Activated T-cell treated with anti-CD3 and anti-CD28 coated beads, Interleukin-2, amount 50 U/mL, for 24 hours (primary cell): ENCODE results near the gene PARD3.

Experiments used
- DNase-seq: peaks from one replicate; pipeline ENCODE4 v3.0.0-alpha.2; 2020
- H3K27ac Mint-ChIP-seq: 2 replicates; pipeline ENCODE4 v1.8.0; 2020; ENCODE audit warnings: mild to moderate bottlenecking, mixed read lengths
- H3K27me3 Mint-ChIP-seq: 2 replicates; pipeline ENCODE4 v1.8.0; 2020; ENCODE audit warnings: mixed read lengths
- H3K36me3 Mint-ChIP-seq: 2 replicates; pipeline ENCODE4 v1.8.0; 2020; ENCODE audit warnings: low read depth, mixed read lengths
- H3K4me1 Mint-ChIP-seq: 2 replicates; pipeline ENCODE4 v1.8.0; 2020; ENCODE audit warnings: low read depth, mixed read lengths
- H3K4me3 Mint-ChIP-seq: 2 replicates; pipeline ENCODE4 v1.8.0; 2020; ENCODE audit warnings: mild to moderate bottlenecking, moderate library complexity, mixed read lengths
- H3K9me3 Mint-ChIP-seq: 2 replicates; pipeline ENCODE4 v1.8.0; 2020; ENCODE audit warnings: mixed read lengths

PARD3 gene

DNA sequence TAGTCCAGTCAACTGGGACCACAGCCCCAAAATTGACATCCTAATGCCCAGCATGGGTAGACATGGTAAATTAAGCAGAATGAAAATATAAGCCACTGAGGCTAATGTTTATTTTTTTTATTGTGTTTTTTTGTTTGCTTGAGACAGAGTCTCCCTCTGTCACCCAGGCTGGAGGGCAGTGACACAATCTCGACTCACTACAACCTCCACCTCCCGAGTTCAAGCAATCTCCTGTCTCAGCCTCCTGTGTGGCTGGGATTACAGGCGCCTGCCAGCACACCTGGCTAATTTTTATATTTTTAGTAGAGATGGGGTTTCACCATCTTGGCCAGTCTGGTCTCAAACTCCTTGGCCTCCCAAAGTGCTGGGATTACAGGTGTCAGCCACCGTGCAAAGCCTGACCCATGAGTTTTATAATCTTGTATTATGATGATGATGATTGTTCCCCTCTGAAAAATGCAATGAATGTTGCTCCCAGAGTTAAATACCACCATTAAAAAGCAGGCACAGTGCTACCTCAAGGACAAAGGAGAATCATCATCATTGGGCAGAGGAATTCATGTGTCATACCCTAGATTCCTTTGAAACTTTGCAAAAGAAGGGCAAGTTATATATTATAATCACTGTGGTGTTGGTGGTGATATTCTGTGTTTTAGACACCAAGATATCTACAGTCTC, 228.0 kb downstream of the PARD3 start:
- Mint-ChIP-seq H3K4me3 (no peak overlapping the region), H3K9me3 (no peaks in the 10 kb centered on the region), H3K27ac (no peak overlapping the region), H3K4me1 (no peaks in the 10 kb centered on the region), H3K27me3 (peaks cover 15% of the 10 kb centered on the region), H3K36me3 (no peaks in the 10 kb centered on the region)
- no peak for DNase-seq

DNA sequence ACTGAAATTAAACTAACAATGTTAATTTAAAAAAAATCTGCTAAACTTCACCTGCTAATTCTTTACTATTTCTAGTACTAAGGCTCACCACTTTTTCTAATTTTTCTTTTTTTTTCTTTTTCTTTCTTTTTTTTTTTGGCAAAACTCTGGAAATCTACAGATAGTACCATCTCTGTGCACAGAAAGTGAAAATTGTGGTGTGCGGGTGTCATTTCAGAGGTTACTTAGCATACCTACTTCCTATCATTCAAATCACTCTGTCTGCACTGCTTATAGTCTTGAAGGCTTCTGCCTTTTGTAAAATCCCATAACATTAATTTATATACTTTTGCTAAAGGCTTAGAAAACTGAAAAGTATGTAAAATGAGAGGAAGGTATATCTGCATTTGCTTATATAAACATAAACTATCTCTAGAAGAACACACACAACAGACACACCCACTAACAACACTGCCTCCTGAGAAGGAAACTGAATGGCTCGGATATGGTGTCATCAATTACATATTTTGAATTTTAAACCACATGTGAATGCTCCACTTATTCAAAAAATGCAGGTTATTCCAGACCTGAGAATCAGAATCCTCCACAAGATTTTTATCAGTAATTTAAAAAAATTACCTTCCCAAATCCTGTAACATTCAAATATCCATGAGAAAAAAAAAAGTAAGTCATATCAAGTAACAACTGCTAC, 229.5 kb downstream of the PARD3 start:
- H3K9me3 Mint-ChIP-seq, result no peaks in the 10 kb centered on the region
- H3K27ac Mint-ChIP-seq, result no peak overlapping the region
- peaks cover 9% of the 10 kb centered on the region for H3K27me3 Mint-ChIP-seq
- H3K4me1 Mint-ChIP-seq, result no peaks in the 10 kb centered on the region
- DNase-seq, result no peak
- no peak overlapping the region for H3K4me3 Mint-ChIP-seq
- no peaks in the 10 kb centered on the region for H3K36me3 Mint-ChIP-seq

DNA sequence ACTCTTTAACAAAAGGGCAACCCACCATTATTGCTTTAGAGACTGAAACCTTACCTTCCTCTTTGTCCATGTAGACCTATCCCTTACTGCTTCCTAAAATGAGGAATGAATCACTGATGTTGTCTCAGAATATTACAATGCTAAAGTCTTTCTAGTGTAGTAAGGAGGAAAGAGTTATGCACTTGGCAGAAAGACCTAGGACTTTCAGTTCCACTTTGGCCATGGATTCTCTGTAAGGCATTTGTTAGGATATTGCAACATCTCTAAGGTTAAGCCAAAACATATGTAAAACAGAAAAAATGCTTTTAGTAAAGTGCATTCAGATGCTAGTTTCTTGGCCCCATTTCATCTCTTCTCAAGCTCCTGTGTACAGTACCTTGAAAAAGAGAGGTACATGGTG, 230.9 kb downstream of the PARD3 start:
- Mint-ChIP-seq H3K36me3 (no peaks in the 10 kb centered on the region), H3K27ac (no peak overlapping the region), H3K9me3 (no peaks in the 10 kb centered on the region), H3K4me3 (no peak overlapping the region), H3K27me3 (peaks cover 3% of the 10 kb centered on the region), H3K4me1 (no peaks in the 10 kb centered on the region)
- DNase-seq, result no peak

- no peak for DNase-seq
- no peak overlapping the region for H3K4me3 Mint-ChIP-seq
- H3K27me3 Mint-ChIP-seq, result no peaks in the 10 kb centered on the region
- H3K36me3 Mint-ChIP-seq, result no peaks in the 10 kb centered on the region
- no peaks in the 10 kb centered on the region for H3K4me1 Mint-ChIP-seq
- H3K9me3 Mint-ChIP-seq, result no peaks in the 10 kb centered on the region
- no peak overlapping the region for H3K27ac Mint-ChIP-seq
Observed at GRCh38 chr10:34581801-34582532, 233.1 kb downstream of the PARD3 start.

GRCh38 chr10:34580643-34581042, 234.5 kb downstream of the PARD3 start:
- no peak overlapping the region for H3K27ac Mint-ChIP-seq
- H3K4me1 Mint-ChIP-seq, result no peaks in the 10 kb centered on the region
- H3K27me3 Mint-ChIP-seq, result no peaks in the 10 kb centered on the region
- no peak overlapping the region for H3K4me3 Mint-ChIP-seq
- H3K36me3 Mint-ChIP-seq, result no peaks in the 10 kb centered on the region
- no peaks in the 10 kb centered on the region for H3K9me3 Mint-ChIP-seq
- no peak for DNase-seq

DNA sequence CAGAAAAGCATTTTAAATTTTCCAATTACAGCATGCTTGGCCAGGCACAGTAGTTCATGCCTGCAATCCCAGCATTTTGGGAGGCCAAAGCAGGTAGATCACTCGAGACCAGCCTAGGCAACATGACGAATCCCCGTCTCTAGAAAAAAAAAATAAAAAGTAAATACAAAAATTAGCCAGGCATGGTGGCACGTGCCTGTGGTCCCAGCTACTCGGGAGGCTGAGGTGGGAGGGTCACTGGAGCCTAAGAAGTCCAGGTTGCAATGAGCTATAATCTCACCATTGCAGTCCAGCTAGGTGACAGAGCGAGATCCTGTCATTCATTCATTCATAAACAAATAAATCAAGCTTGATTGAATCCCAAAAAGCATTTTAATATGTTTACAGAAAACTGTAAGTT, 234.9 kb downstream of the PARD3 start:
- Mint-ChIP-seq H3K27ac (no peak overlapping the region), H3K4me3 (no peak overlapping the region)

GRCh38 chr10:34578468-34578867, 236.6 kb downstream of the PARD3 start:
- Mint-ChIP-seq H3K9me3 (no peaks in the 10 kb centered on the region), H3K4me1 (no peaks in the 10 kb centered on the region), H3K27me3 (no peaks in the 10 kb centered on the region), H3K27ac (no peak overlapping the region), H3K36me3 (no peaks in the 10 kb centered on the region), H3K4me3 (no peak overlapping the region)
- DNase-seq, result no peak

More for the DNA sequence above, 234.9 kb downstream of the PARD3 start:
- DNase-seq, result no peak
- Mint-ChIP-seq H3K27me3 (no peaks in the 10 kb centered on the region), H3K4me1 (no peaks in the 10 kb centered on the region), H3K36me3 (no peaks in the 10 kb centered on the region), H3K9me3 (no peaks in the 10 kb centered on the region)

GRCh38 chr10:34576797-34577196, 238.3 kb downstream of the PARD3 start:
- no peaks in the 10 kb centered on the region for H3K36me3 Mint-ChIP-seq
- H3K4me3 Mint-ChIP-seq, result no peak overlapping the region
- H3K4me1 Mint-ChIP-seq, result no peaks in the 10 kb centered on the region
- H3K9me3 Mint-ChIP-seq, result no peaks in the 10 kb centered on the region
- no peaks in the 10 kb centered on the region for H3K27me3 Mint-ChIP-seq
- H3K27ac Mint-ChIP-seq, result no peak overlapping the region
- DNase-seq, result no peak

GRCh38 chr10:34575882-34576281, 239.2 kb downstream of the PARD3 start:
- no peaks in the 10 kb centered on the region for H3K36me3 Mint-ChIP-seq
- no peak overlapping the region for H3K27ac Mint-ChIP-seq
- H3K27me3 Mint-ChIP-seq, result no peaks in the 10 kb centered on the region

GRCh38 chr10:34574353-34574934, 240.7 kb downstream of the PARD3 start:
- Mint-ChIP-seq H3K4me3 (no peak overlapping the region), H3K27ac (no peak overlapping the region), H3K9me3 (no peaks in the 10 kb centered on the region), H3K4me1 (no peaks in the 10 kb centered on the region), H3K27me3 (no peaks in the 10 kb centered on the region), H3K36me3 (no peaks in the 10 kb centered on the region)
- DNase-seq, result no peak

More at GRCh38 chr10:34575882-34576281, 239.2 kb downstream of the PARD3 start:
- no peak overlapping the region for H3K4me3 Mint-ChIP-seq
- H3K9me3 Mint-ChIP-seq, result no peaks in the 10 kb centered on the region
- no peaks in the 10 kb centered on the region for H3K4me1 Mint-ChIP-seq
- DNase-seq, result no peak

DNA sequence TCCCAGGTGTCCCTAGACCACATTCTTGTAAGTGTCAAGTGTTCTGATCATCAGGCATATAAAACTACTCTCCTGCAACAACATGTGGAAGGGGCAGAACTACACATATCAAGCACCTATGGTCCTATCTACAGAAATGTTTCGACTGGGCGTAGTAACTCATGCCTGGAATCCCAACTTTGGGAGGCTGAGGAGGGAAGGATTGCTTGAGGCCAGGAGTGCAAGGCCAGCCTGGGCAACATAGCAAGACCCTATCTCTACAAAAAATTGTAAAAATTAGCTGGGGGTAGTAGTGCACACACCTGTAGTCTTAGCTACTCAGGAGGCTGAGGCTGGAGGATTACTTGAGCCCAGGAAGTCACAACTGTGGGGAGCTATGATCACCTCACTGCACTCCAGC, 244.2 kb downstream of the PARD3 start:
- no peak for DNase-seq
- peaks cover 7% of the 10 kb centered on the region for H3K27me3 Mint-ChIP-seq
- no peaks in the 10 kb centered on the region for H3K9me3 Mint-ChIP-seq
- no peak overlapping the region for H3K27ac Mint-ChIP-seq
- H3K4me3 Mint-ChIP-seq, result no peak overlapping the region
- no peaks in the 10 kb centered on the region for H3K36me3 Mint-ChIP-seq
- no peaks in the 10 kb centered on the region for H3K4me1 Mint-ChIP-seq

GRCh38 chr10:34567659-34568253, 247.3 kb downstream of the PARD3 start:
- Mint-ChIP-seq H3K4me1 (no peaks in the 10 kb centered on the region), H3K27me3 (peaks cover 7% of the 10 kb centered on the region), H3K27ac (no peak overlapping the region), H3K36me3 (no peaks in the 10 kb centered on the region), H3K9me3 (no peaks in the 10 kb centered on the region), H3K4me3 (no peak overlapping the region)
- DNase-seq, result no peak

DNA sequence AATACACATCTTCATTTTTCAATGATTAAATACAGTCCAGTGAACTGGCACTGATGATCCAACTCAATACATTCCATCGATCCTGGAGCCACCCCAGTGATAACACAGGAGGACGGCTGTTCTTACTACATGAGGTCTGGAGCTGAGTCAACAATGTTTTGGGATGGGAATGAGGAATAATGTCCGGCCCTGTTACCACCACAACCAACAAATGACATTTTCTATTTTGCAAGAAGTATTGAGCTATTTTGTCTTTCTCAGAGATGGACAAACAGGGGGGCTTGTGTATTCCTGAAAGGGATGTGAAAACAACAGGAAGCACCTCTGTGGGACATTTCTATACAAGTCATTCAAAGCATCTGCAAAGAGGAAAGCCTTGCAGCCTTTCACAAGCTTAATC, 249.2 kb downstream of the PARD3 start:
- Mint-ChIP-seq H3K9me3 (no peaks in the 10 kb centered on the region), H3K27ac (no peak overlapping the region), H3K4me3 (no peak overlapping the region), H3K27me3 (peaks cover 7% of the 10 kb centered on the region), H3K4me1 (no peaks in the 10 kb centered on the region), H3K36me3 (no peaks in the 10 kb centered on the region)
- DNase-seq, result no peak

DNA sequence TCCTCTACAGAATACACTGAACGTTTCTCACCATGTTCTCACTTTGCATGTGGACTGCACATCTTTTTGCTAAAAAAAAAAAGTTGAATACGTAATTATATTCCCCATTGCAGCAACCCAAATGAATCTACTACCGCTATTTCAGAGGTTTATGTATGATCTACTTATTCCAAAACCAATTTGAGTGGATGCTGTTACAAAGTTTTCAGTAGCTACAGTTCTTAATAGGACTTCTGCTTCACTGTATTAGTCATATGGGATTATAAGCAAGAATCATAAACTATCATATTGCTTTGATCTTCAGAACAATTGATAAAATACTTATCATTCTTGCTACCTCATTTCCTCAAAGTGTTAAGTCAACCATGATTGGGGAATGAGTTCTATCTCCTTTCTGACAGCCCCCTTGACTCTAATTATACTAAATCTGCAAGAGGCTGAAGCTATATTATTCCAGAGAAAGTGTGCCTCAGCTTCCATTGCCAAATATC, 257.0 kb downstream of the PARD3 start:
- Mint-ChIP-seq H3K36me3 (no peaks in the 10 kb centered on the region), H3K9me3 (no peaks in the 10 kb centered on the region), H3K4me3 (no peak overlapping the region), H3K27ac (no peak overlapping the region), H3K27me3 (no peaks in the 10 kb centered on the region), H3K4me1 (no peaks in the 10 kb centered on the region)
- no peak for DNase-seq
